Ishikawa (cell line): Measurements from ENCODE around the gene RUFY2.

ENCODE experiments used
- CEBPB ChIP-seq: IDR thresholded peaks from 2 replicates; pipeline ENCODE4 v1.6.1; 2012
- CREB1 ChIP-seq: IDR thresholded peaks from 2 replicates; pipeline ENCODE4 v1.6.1; 2012; ENCODE audit warnings: low read depth
- EGR1 ChIP-seq: IDR thresholded peaks from 2 replicates; pipeline ENCODE4 v1.6.1; 2012
- EP300 ChIP-seq: IDR thresholded peaks from 2 replicates; pipeline ENCODE4 v1.6.1; 2012; ENCODE audit warnings: borderline replicate concordance
- FOXM1 ChIP-seq: IDR thresholded peaks from 2 replicates; pipeline ENCODE4 v1.6.1; 2012; ENCODE audit warnings: low read depth, borderline replicate concordance
- MAX ChIP-seq: IDR thresholded peaks from 2 replicates; pipeline ENCODE4 v1.6.1; 2012
- NFIC ChIP-seq: IDR thresholded peaks from 2 replicates; pipeline ENCODE4 v1.6.1; 2012
- RAD21 ChIP-seq: IDR thresholded peaks from 2 replicates; pipeline ENCODE4 v1.6.1; 2012; ENCODE audit warnings: low read depth
- TAF1 ChIP-seq: IDR thresholded peaks from 2 replicates; pipeline ENCODE4 v1.6.1; 2012; ENCODE audit warnings: low read depth, mild to moderate bottlenecking
- TCF12 ChIP-seq: IDR thresholded peaks from 2 replicates; pipeline ENCODE4 v1.6.1; 2012; ENCODE audit warnings: low read depth
- TEAD4 ChIP-seq: IDR thresholded peaks from 2 replicates; pipeline ENCODE4 v1.6.1; 2012
- YY1 ChIP-seq: IDR thresholded peaks from 2 replicates; pipeline ENCODE4 v1.6.1; 2012; ENCODE audit warnings: low read depth
- ZBTB7A ChIP-seq: IDR thresholded peaks from 2 replicates; pipeline ENCODE4 v1.6.1; 2012; ENCODE audit warnings: low read depth
- TF ChIP-seq, protein P1 (sequence below): IDR thresholded peaks from 2 replicates; pipeline ENCODE4 v1.6.1; 2012
- TF ChIP-seq, protein P2 (sequence below): IDR thresholded peaks from 2 replicates; pipeline ENCODE4 v1.6.1; 2012; ENCODE audit warnings: low read depth, mild to moderate bottlenecking

Gene RUFY2

GRCh38 chr10:68435803-68436202 lies 28.7 kb upstream of the RUFY2 start:
- TF ChIP-seq YY1 (no peak), ZBTB7A (no peak), TCF12 (no peak), EGR1 (no peak), NFIC (no peak), TAF1 (no peak), RAD21 (no peak), MAX (no peak), CEBPB (no peak), FOXM1 (no peak), TEAD4 (no peak), CREB1 (no peak), EP300 (no peak)
- TF ChIP-seq, protein P1, sequence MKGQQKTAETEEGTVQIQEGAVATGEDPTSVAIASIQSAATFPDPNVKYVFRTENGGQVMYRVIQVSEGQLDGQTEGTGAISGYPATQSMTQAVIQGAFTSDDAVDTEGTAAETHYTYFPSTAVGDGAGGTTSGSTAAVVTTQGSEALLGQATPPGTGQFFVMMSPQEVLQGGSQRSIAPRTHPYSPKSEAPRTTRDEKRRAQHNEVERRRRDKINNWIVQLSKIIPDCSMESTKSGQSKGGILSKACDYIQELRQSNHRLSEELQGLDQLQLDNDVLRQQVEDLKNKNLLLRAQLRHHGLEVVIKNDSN: no peak
- TF ChIP-seq, protein P2, sequence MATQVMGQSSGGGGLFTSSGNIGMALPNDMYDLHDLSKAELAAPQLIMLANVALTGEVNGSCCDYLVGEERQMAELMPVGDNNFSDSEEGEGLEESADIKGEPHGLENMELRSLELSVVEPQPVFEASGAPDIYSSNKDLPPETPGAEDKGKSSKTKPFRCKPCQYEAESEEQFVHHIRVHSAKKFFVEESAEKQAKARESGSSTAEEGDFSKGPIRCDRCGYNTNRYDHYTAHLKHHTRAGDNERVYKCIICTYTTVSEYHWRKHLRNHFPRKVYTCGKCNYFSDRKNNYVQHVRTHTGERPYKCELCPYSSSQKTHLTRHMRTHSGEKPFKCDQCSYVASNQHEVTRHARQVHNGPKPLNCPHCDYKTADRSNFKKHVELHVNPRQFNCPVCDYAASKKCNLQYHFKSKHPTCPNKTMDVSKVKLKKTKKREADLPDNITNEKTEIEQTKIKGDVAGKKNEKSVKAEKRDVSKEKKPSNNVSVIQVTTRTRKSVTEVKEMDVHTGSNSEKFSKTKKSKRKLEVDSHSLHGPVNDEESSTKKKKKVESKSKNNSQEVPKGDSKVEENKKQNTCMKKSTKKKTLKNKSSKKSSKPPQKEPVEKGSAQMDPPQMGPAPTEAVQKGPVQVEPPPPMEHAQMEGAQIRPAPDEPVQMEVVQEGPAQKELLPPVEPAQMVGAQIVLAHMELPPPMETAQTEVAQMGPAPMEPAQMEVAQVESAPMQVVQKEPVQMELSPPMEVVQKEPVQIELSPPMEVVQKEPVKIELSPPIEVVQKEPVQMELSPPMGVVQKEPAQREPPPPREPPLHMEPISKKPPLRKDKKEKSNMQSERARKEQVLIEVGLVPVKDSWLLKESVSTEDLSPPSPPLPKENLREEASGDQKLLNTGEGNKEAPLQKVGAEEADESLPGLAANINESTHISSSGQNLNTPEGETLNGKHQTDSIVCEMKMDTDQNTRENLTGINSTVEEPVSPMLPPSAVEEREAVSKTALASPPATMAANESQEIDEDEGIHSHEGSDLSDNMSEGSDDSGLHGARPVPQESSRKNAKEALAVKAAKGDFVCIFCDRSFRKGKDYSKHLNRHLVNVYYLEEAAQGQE: no peak

- TF ChIP-seq, protein P1: no peak
- TF ChIP-seq FOXM1: no peak
- TF ChIP-seq EGR1: no peak
- TF ChIP-seq RAD21: no peak
- TF ChIP-seq TCF12: no peak
- no peak for TF ChIP-seq TEAD4
- no peak for TF ChIP-seq YY1
- no peak for TF ChIP-seq NFIC
These were observed 27.6 kb upstream of the RUFY2 start for GRCh38 chr10:68434657-68435056.

- TF ChIP-seq, protein P2: no peak
- TF ChIP-seq TAF1 (no peak), TEAD4 (no peak), NFIC (peak; percentile 72), YY1 (no peak), MAX (no peak; the same call in 1 of the 2 replicates)
These were observed 21.5 kb upstream of the RUFY2 start for GRCh38 chr10:68428396-68429104.

- no peak for TF ChIP-seq EGR1
These were observed 17.5 kb upstream of the RUFY2 start for GRCh38 chr10:68424454-68425014.

GRCh38 chr10:68423522-68423921 lies 16.4 kb upstream of the RUFY2 start:
- TF ChIP-seq MAX (no peak), CREB1 (no peak), TEAD4 (no peak), ZBTB7A (no peak), FOXM1 (no peak), EP300 (no peak)
- TF ChIP-seq, protein P2: no peak
